Small intestine (tissue), 7 donors: ENCODE results near the gene CLCN7. TPM values are rescaled to one million over a fixed set of nuclear protein-coding genes. Genes with fewer than 3 reads are reported as not detected.

Source experiments
- DNase-seq, 2 donors: peaks; one replicate each; pipeline versions ENCODE4 v3.0.0 to v3.0.0-alpha.2; 2013
- FAIRE-seq: peaks from 2 replicates; lab custom pipeline; 2012; peaks lifted over from hg19 to GRCh38; lab: Jason Lieb, UNC
- H3K27ac ChIP-seq, 3 donors: one replicate each; pipeline ENCODE4 v1.5.1; 2013; ENCODE audit warnings: low read length in 2 of 3, mild to moderate bottlenecking in 2 of 3, control low read depth in 1 of 3, inconsistent platforms in 1 of 3, low read depth in 1 of 3, moderate library complexity in 1 of 3
- H3K27me3 ChIP-seq, 3 donors: one replicate each; pipeline ENCODE4 v1.6.1; 2013; ENCODE audit warnings: low read length in 3 of 3, inconsistent platforms in 1 of 3; ENCODE audit not compliant: control insufficient read depth in 3 of 3, insufficient read depth in 3 of 3
- H3K36me3 ChIP-seq, 3 donors: one replicate each; pipeline ENCODE4 v1.6.1; 2013; ENCODE audit warnings: low read length in 3 of 3, inconsistent platforms in 1 of 3, low read depth in 1 of 3, mild to moderate bottlenecking in 1 of 3, moderate library complexity in 1 of 3; ENCODE audit not compliant: control insufficient read depth in 3 of 3, insufficient read depth in 2 of 3
- H3K4me1 ChIP-seq, 3 donors: one replicate each; pipeline ENCODE4 v1.6.1; 2013; ENCODE audit warnings: low read length in 2 of 3, inconsistent platforms in 1 of 3, low read depth in 1 of 3, mild to moderate bottlenecking in 1 of 3, moderate library complexity in 1 of 3; ENCODE audit not compliant: control insufficient read depth in 3 of 3, insufficient read depth in 2 of 3
- H3K4me3 ChIP-seq, 3 donors: one replicate each; pipeline ENCODE4 v1.5.1; 2013; ENCODE audit warnings: low read length in 3 of 3, control low read depth in 1 of 3, inconsistent platforms in 1 of 3, low read depth in 1 of 3, mild to moderate bottlenecking in 1 of 3, moderate library complexity in 1 of 3
- H3K9me3 ChIP-seq, 2 donors: one replicate each; pipeline ENCODE4 v1.6.1; 2013; ENCODE audit warnings: low read depth in 1 of 2, low read length in 1 of 2; ENCODE audit not compliant: control insufficient read depth in 2 of 2, insufficient read depth in 1 of 2
- WGBS, 3 donors: extraction: QIAGEN DNeasy Blood & Tissue Kit; methylation state at CpG; one replicate each; pipeline ENCODE4 v1.1.7; 2013; 5-methylcytosine and 5-hydroxymethylcytosine counted together
- polyA plus RNA-seq, 4 donors: library from polyadenylated mRNA; stranded (reverse) in 3 of 4; unstranded in 1 of 4; fragments of 200-250 nt in 3 of 4; fragments of 120-200 nt in 1 of 4; gene quantifications; one replicate each; pipeline versions ENCODE4 v1.2.1 to v1.2.3, GENCODE V29; 2013
- donor health status: healthy with polysubstance abuse.
- donor health status: control.
- donor health status: control.
- donor health status: Bipolar disorder and iron deficiency.
- donor health status: healthy.

Gene CLCN7
- polyA plus RNA-seq, 4 donors, result 28.4 to 88.3 (median 42.8) TPM

- H3K9me3 ChIP-seq, result peaks cover 0 to 8% of the 10 kb centered on the region in 2 donors
- no peak overlapping the region for H3K4me3 ChIP-seq
- H3K27ac ChIP-seq, result no peak overlapping the region
- peaks cover 0 to 7% (median 0%) of the 10 kb centered on the region in 3 donors for H3K4me1 ChIP-seq
- no peaks in the 10 kb centered on the region for H3K36me3 ChIP-seq
- 84 to 88% (median 84%) methylated on average over 15 to 16 of the region's 16 CpGs for WGBS, 3 donors
- no peak for DNase-seq
- no peaks in the 10 kb centered on the region for H3K27me3 ChIP-seq
- FAIRE-seq, result no peak
These were observed 49.0 kb downstream of the CLCN7 start for GRCh38 chr16:1425616-1426370.

- DNase-seq (no peak), FAIRE-seq (no peak)
- Histone ChIP-seq H3K4me3 (no peak overlapping the region), H3K36me3 (no peaks in the 10 kb centered on the region), H3K9me3 (peaks cover 0 to 8% of the 10 kb centered on the region in 2 donors), H3K27me3 (no peaks in the 10 kb centered on the region), H3K4me1 (no peaks in the 10 kb centered on the region), H3K27ac (no peak overlapping the region)
- 91 to 93% (median 93%) methylated on average over 12 of the region's 12 CpGs for WGBS, 3 donors
These were observed 50.8 kb downstream of the CLCN7 start for GRCh38 chr16:1424028-1424427.

- no peaks in the 10 kb centered on the region for H3K27me3 ChIP-seq
- peaks cover 0 to 13% (median 0%) of the 10 kb centered on the region in 3 donors for H3K36me3 ChIP-seq
- no peak for DNase-seq
- no peak overlapping the region for H3K27ac ChIP-seq
- 86 to 87% (median 86%) methylated on average over 10 of the region's 10 CpGs for WGBS, 3 donors
- H3K4me1 ChIP-seq, result no peaks in the 10 kb centered on the region
- no peak overlapping the region for H3K4me3 ChIP-seq
- no peak for FAIRE-seq
- H3K9me3 ChIP-seq, result peaks cover 0 to 8% of the 10 kb centered on the region in 2 donors
These were observed 52.8 kb downstream of the CLCN7 start for GRCh38 chr16:1422076-1422475.

- FAIRE-seq, result no peak
- Histone ChIP-seq H3K9me3 (peaks cover 0 to 8% of the 10 kb centered on the region in 2 donors), H3K4me3 (peak overlapping the region; percentile 55 to 74 (median 74)), H3K4me1 (no peaks in the 10 kb centered on the region), H3K27me3 (no peaks in the 10 kb centered on the region), H3K36me3 (peaks cover 0 to 13% (median 0%) of the 10 kb centered on the region in 3 donors), H3K27ac (peak overlapping the region; percentile 45 to 86 (median 53))
- DNase-seq, result no peak
- 1 to 4% (median 1%) methylated on average over 18 to 22 of the region's 22 CpGs for WGBS, 3 donors
These were observed 54.7 kb downstream of the CLCN7 start for GRCh38 chr16:1420111-1420539.

GRCh38 chr16:1416521-1416941 is 58.3 kb downstream of the CLCN7 start:
- no peaks in the 10 kb centered on the region for H3K4me1 ChIP-seq
- no peak for FAIRE-seq
- H3K9me3 ChIP-seq, result no peaks in the 10 kb centered on the region
- 78 to 86% (median 81%) methylated on average over 3 of the region's 3 CpGs for WGBS, 3 donors
- H3K27ac ChIP-seq, result no peak overlapping the region
- no peaks in the 10 kb centered on the region for H3K27me3 ChIP-seq
- no peak for DNase-seq
- peaks cover 0 to 21% (median 0%) of the 10 kb centered on the region in 3 donors for H3K36me3 ChIP-seq
- no peak overlapping the region for H3K4me3 ChIP-seq

GRCh38 chr16:1414532-1415260 is 60.1 kb downstream of the CLCN7 start, which contains the start of gene UNKL:
Gene UNKL (minus strand): TSS chr16:1414704. CDS start chr16:1414691, 13 bp downstream.
- H3K4me1 ChIP-seq, result no peaks in the 10 kb centered on the region
- WGBS, 3 donors, result 1% methylated on average over 27 to 72 of the region's 72 CpGs
- H3K36me3 ChIP-seq, result peaks cover 0 to 37% (median 0%) of the 10 kb centered on the region in 3 donors
- peak within 1 kb of the TSS; percentile 87 to 94 (median 93) for H3K27ac ChIP-seq
- FAIRE-seq (no peak), DNase-seq (peak; percentile 55 to 85)
- H3K4me3 ChIP-seq, result peak within 1 kb of the TSS; percentile 85 to 100 (median 99)
- no peaks in the 10 kb centered on the region for H3K9me3 ChIP-seq
- no peaks in the 10 kb centered on the region for H3K27me3 ChIP-seq

- Histone ChIP-seq H3K4me1 (no peaks in the 10 kb centered on the region), H3K36me3 (peaks cover 0 to 40% (median 0%) of the 10 kb centered on the region in 3 donors), H3K4me3 (peak overlapping the region; percentile 85 to 100 (median 99)), H3K27ac (peak overlapping the region; percentile 87 to 94 (median 93)), H3K9me3 (no peaks in the 10 kb centered on the region), H3K27me3 (no peaks in the 10 kb centered on the region)
- WGBS, 3 donors, result 2 to 3% (median 2%) methylated on average over 56 to 85 of the region's 85 CpGs
- DNase-seq, result peak; percentile 56 to 81
- FAIRE-seq, result no peak
These were observed 60.9 kb downstream of the CLCN7 start for GRCh38 chr16:1413684-1414531.
